ENCODE results near the gene GSTM3. TPM values are rescaled to one million over a fixed set of nuclear protein-coding genes. Genes with fewer than 3 reads are reported as not detected.
A peak's percentile ranks its signal among the peaks of the same experiment; 100 is the strongest.

Gene GSTM3
- total and polyA plus RNA-seq, 7 donors, result 10.1 to 79.8 (median 39.8) TPM

- DNase-seq, result peak in 1 of 2 donors; percentile 31
- Histone ChIP-seq H3K4me3 (no peak overlapping the region), H3K4me1 (peaks cover 3% of the 10 kb centered on the region), H3K9me3 (no peaks in the 10 kb centered on the region), H3K27me3 (ENCODE audit: insufficient read depth in 3 of 3, low read length in 2 of 3) (no peaks in the 10 kb centered on the region), H3K27ac (no peak overlapping the region), H3K36me3 (ENCODE audit: insufficient read depth in 1 of 2, low read depth in 1 of 2) (no peaks in the 10 kb centered on the region)
- intact Hi-C loops (cut with DNase I), result no loop called here
- no peak for ATAC-seq
- WGBS, 3 donors, result 47 to 52% (median 49%) methylated on average over 1 of the region's 1 CpG
- no peak for TF ChIP-seq CTCF (IDR thresholded peaks at IDR 0.05)
Measured at GRCh38 chr1:109782514-109782913, 41.7 kb upstream of the GSTM3 start.

- no peak for DNase-seq
- H3K4me3 ChIP-seq, result no peak overlapping the region
- intact Hi-C loops (cut with DNase I), result no loop called here
- no peak overlapping the region for H3K27ac ChIP-seq
- WGBS, 3 donors, result 87 to 92% (median 90%) methylated on average over 2 of the region's 2 CpGs
- ATAC-seq, result no peak
- peaks cover 3% of the 10 kb centered on the region for H3K4me1 ChIP-seq
- no peaks in the 10 kb centered on the region for H3K9me3 ChIP-seq
- no peaks in the 10 kb centered on the region for H3K36me3 ChIP-seq (ENCODE audit: insufficient read depth in 1 of 2, low read depth in 1 of 2)
- H3K27me3 ChIP-seq (ENCODE audit: insufficient read depth in 3 of 3, low read length in 2 of 3), result no peaks in the 10 kb centered on the region
- TF ChIP-seq CTCF (IDR thresholded peaks at IDR 0.05), result no peak
Measured at GRCh38 chr1:109781806-109782205, 41.0 kb upstream of the GSTM3 start.

- no peaks in the 10 kb centered on the region for H3K36me3 ChIP-seq (ENCODE audit: insufficient read depth in 1 of 2, low read depth in 1 of 2)
- ATAC-seq (no peak), DNase-seq (no peak)
- H3K27ac ChIP-seq, result no peak overlapping the region
- no peak for TF ChIP-seq CTCF (IDR thresholded peaks at IDR 0.05)
- WGBS, 3 donors, result 96 to 97% (median 96%) methylated on average over 1 of the region's 1 CpG
- no peaks in the 10 kb centered on the region for H3K9me3 ChIP-seq
- intact Hi-C loops (cut with DNase I), result no loop called here
- H3K4me1 ChIP-seq, result peaks cover 3% of the 10 kb centered on the region
- no peaks in the 10 kb centered on the region for H3K27me3 ChIP-seq (ENCODE audit: insufficient read depth in 3 of 3, low read length in 2 of 3)
- no peak overlapping the region for H3K4me3 ChIP-seq
Measured at GRCh38 chr1:109780982-109781381, 40.1 kb upstream of the GSTM3 start.

GRCh38 chr1:109777980-109778625 is 37.3 kb upstream of the GSTM3 start:
- ATAC-seq (no peak), DNase-seq (peak in 1 of 2 donors; percentile 34)
- 95 to 96% (median 95%) methylated on average over 9 of the region's 9 CpGs for WGBS, 3 donors
- H3K9me3 ChIP-seq, result no peaks in the 10 kb centered on the region
- intact Hi-C loops (cut with DNase I), result loop anchor here (1.0 to 5.0 kb wide), 3 partner anchors 134 to 233 kb away; partner anchors contain the start of genes AHCYL1 (in 2 of the 2) and CSF1 (in 1 of the 2)
- no peaks in the 10 kb centered on the region for H3K36me3 ChIP-seq (ENCODE audit: insufficient read depth in 1 of 2, low read depth in 1 of 2)
- no peaks in the 10 kb centered on the region for H3K27me3 ChIP-seq (ENCODE audit: insufficient read depth in 3 of 3, low read length in 2 of 3)
- no peak overlapping the region for H3K27ac ChIP-seq
- no peak for TF ChIP-seq CTCF (IDR thresholded peaks at IDR 0.05)
- H3K4me1 ChIP-seq, result no peaks in the 10 kb centered on the region
- no peak overlapping the region for H3K4me3 ChIP-seq

- Histone ChIP-seq H3K9me3 (no peaks in the 10 kb centered on the region), H3K27ac (no peak overlapping the region), H3K4me3 (no peak overlapping the region), H3K4me1 (no peaks in the 10 kb centered on the region), H3K36me3 (ENCODE audit: insufficient read depth in 1 of 2, low read depth in 1 of 2) (no peaks in the 10 kb centered on the region), H3K27me3 (ENCODE audit: insufficient read depth in 3 of 3, low read length in 2 of 3) (no peaks in the 10 kb centered on the region)
- DNase-seq, result peak in 1 of 2 donors; percentile 14
- no peak for TF ChIP-seq CTCF (IDR thresholded peaks at IDR 0.05)
- no peak for ATAC-seq
- WGBS, 3 donors, result 81 to 95% (median 88%) methylated on average over 7 of the region's 7 CpGs
- intact Hi-C loops (cut with DNase I), result loop anchor here (1.0 to 5.0 kb wide), 3 partner anchors 135 to 234 kb away; partner anchors contain the start of genes AHCYL1 (in 2 of the 2) and CSF1 (in 1 of the 2)
Measured at GRCh38 chr1:109777436-109777835, 36.6 kb upstream of the GSTM3 start.

Data from psoas muscle (tissue), 8 donors.